ENCODE measurements around the gene ILKAP. TPM values are rescaled to one million over a fixed set of nuclear protein-coding genes. Genes with fewer than 3 reads are reported as not detected.

The ILKAP gene
- 18.1 and 18.4 TPM in 2 replicates for total RNA-seq (2014; rRNA removed; shearing (Covaris generic))

DNA sequence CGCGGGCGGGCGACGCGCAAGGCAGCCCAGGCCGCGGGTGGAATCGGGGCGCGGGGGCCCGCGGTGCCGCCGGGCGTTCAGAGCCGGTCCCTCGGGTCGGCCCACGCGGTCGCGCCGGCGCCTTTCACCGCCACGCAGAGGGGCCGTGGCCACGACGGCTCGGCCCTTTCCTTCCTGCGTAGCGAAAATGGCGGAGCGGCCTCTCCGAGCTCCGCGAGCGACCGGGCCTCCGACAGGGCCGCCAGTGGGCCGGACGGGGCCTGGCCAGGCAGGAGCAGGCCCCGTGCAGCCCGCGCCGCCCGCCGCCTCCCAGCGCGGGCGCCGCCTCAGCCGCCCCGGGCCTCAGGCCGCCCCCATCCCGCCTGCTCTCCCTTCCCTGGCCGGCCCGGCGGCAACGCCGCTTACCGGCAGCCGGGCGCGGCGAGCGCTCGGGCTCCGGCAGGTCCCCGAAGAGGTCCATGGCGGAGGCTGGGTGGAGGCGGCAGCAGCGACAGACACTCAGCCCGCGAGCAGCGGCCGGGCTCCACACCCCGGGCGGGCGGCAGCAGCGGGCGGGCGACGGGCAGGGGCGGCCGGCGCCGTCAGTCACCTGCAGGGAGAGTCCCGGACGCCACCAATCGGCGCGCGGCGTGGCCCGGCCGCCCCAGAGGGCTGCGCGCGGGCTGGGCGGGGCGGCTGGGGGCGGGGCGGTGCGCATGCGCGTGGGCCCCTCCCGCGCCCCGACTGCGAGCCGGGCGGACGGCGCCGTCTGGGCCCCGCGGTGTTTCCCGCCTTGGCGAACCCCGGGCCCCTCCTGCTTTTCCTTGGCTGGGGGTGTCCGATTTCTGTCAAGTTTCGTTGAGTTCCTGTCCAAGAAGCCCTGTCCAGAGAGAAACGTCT, at the start of gene ILKAP:
TSS of gene ILKAP (minus strand) at position 602 of the 879 bp plus-strand sequence. CDS start at position 460, 142 bp downstream.

GRCh38 chr2:238239863-238240756, 36.6 kb upstream of the ILKAP start, which contains the start of gene HES6:
Gene HES6 (minus strand): TSS chr2:238240038. CDS start chr2:238239905, 133 bp downstream.

DNA sequence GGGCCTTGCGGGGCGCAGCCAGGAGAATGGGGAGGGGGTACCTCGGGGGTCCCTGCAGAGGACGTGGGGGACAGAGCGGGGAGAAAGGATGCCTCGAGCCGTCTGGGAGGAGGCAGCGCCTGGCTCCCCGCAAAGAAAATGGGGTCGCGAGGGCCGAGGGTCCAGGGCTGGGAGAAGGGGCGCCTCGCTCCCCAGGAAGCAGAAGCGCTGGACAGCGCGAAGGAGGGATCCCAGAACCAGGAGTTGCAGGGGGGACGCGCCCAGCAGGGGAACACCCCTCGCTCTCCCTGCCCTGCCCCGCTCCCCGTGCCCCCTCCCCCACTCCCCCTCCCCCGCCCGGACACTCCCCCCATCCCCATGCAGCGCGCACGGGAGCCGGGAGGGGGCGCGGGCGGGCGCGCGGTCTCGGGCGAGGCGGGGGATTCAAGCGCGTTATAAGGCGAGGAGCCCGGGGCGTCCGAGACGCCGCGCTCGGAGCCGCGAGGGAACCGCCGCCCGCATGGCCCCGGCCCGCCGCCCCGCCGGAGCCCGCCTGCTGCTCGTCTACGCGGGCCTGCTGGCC, 44.9 kb downstream of the ILKAP start, which contains the start of gene ERFE:
TSS of gene ERFE (plus strand) at position 462 of the 562 bp plus-strand sequence. CDS start at position 500, 38 bp downstream.

DNA sequence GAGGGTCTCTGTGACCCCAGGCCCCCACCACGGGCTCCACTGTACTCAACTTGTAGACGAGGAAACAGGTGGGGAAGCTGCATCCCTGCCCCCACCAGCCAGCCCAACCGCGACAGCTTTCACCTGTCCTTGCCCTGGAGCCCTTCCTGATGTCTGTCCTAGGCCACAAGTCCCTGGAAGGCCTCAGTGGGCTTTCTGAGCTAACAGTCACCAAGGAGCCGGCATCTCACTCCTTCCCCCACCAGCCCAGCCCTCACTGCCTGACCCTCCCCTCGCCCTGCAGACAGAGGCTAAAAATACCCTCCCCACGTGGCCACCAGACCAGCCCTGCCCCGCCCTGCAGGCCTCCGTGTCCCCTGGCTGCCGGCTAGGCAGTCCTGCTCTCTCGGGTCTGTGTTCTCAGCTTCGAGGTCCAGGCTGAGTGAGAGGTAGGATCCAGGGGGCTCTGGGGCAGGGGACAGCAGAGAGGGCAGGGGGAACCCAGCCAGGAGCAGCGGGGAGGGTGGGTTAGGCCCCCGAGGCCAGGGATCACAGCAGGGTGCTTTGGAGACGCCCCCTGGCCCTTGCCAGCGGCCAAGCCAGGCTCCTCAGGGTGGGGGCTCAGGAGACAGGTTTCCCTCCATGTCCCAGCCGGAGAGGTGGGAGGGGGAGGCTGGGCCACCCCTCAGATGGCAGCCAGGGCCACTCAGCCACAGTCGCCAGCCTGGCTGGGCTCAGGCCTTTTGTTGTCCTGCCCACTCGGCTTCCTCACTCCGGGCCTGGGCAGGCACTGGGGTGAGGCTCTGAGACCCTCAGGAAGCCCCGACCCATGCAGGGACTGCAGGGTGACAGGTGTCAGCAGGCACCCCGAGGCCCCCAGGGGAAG, 64.9 kb downstream of the ILKAP start, which contains the start of gene KLHL30:
TSS of gene KLHL30 (plus strand) at position 338 of the 865 bp plus-strand sequence. CDS start 2,087 bp downstream, outside the sequence.

Other genes with a start within 250 kb of the ILKAP start
- gene UBE2F, start 236.7 kb downstream of the ILKAP start, total RNA-seq (2014; rRNA removed; shearing (Covaris generic)), result 60.8 and 68.8 TPM in 2 replicates
- gene SCLY, start 142.7 kb downstream of the ILKAP start, total RNA-seq (2014; rRNA removed; shearing (Covaris generic)), result 37.2 and 43.1 TPM in 2 replicates
- gene ESPNL, start 103.4 kb downstream of the ILKAP start, total RNA-seq (2014; rRNA removed; shearing (Covaris generic)), result 0.40 and 0.41 TPM in 2 replicates
- gene KLHL30, start 65.0 kb downstream of the ILKAP start, total RNA-seq (2014; rRNA removed; shearing (Covaris generic)), result 0.04 and 0.08 TPM in 2 replicates
- 11.2 and 14.8 TPM in 2 replicates for gene ERFE, start 44.7 kb downstream of the ILKAP start, total RNA-seq (2014; rRNA removed; shearing (Covaris generic))
- gene HES6, start 36.3 kb upstream of the ILKAP start, total RNA-seq (2014; rRNA removed; shearing (Covaris generic)), result 13.4 and 16.1 TPM in 2 replicates
- gene PER2, start 84.9 kb upstream of the ILKAP start, total RNA-seq (2014; rRNA removed; shearing (Covaris generic)), result 4.4 and 4.8 TPM in 2 replicates
- 3.9 and 4.2 TPM in 2 replicates for gene TRAF3IP1, start 116.8 kb upstream of the ILKAP start, total RNA-seq (2014; rRNA removed; shearing (Covaris generic))
- gene ASB1, start 223.2 kb upstream of the ILKAP start, total RNA-seq (2014; rRNA removed; shearing (Covaris generic)), result 29.0 and 29.5 TPM in 2 replicates

Data from A375 (cell line).